SU-DHL-6 (cell line): ENCODE data around the gene CLCN6.

Source experiments
- H2AFZ ChIP-seq: fragments of 200-600 bp; sonication (generic); 2 replicates; pipeline ENCODE4 v1.6.1; 2014; ENCODE audit warnings: low read depth, mild to moderate bottlenecking, moderate library complexity, mixed read lengths, antibody characterized with exemption, low read length; ENCODE audit not compliant: severe bottlenecking
- H3F3A ChIP-seq: fragments of 200-600 bp; shearing (Covaris generic); 2 replicates; pipeline ENCODE4 v1.6.0; 2016; ENCODE audit warnings: antibody characterized with exemption, mild to moderate bottlenecking; ENCODE audit not compliant: insufficient read depth
- H3K27ac ChIP-seq: fragments of 200-600 bp; sonication (generic); 2 replicates; pipeline ENCODE4 v1.5.1; 2016; ENCODE audit warnings: low read depth, mild to moderate bottlenecking, low read length, moderate library complexity, mixed read lengths
- H3K27me3 ChIP-seq: fragments of 200-600 bp; sonication (generic), shearing (Covaris generic); 2 replicates; pipeline ENCODE4 v1.6.0; 2014; ENCODE audit warnings: mild to moderate bottlenecking, low read length
- H3K36me3 ChIP-seq: fragments of 200-600 bp; sonication (generic); 2 replicates; pipeline ENCODE4 v1.6.1; 2014; ENCODE audit warnings: mild to moderate bottlenecking, low read length, mixed read lengths
- H3K4me2 ChIP-seq: fragments of 300-600, 200-600 bp; shearing (Covaris generic), sonication (generic); 2 replicates; pipeline ENCODE4 v1.6.0; 2014; ENCODE audit warnings: low read length, low read depth, mild to moderate bottlenecking; ENCODE audit not compliant: poor library complexity, severe bottlenecking
- H3K4me3 ChIP-seq: fragments of 200-600 bp; sonication (generic); 2 replicates; pipeline ENCODE4 v1.5.1; 2014; ENCODE audit warnings: antibody characterized with exemption, low read length, mild to moderate bottlenecking, mixed read lengths; ENCODE audit not compliant: insufficient read depth, poor library complexity, severe bottlenecking
- H3K79me2 ChIP-seq: fragments of 200-600 bp; sonication (generic); 2 replicates; pipeline ENCODE4 v1.6.1; 2014; ENCODE audit warnings: mild to moderate bottlenecking, low read length, moderate library complexity; ENCODE audit not compliant: insufficient read depth
- H3K9ac ChIP-seq: fragments of 200-600 bp; sonication (generic); 2 replicates; pipeline ENCODE4 v1.7.0; 2014; ENCODE audit warnings: mild to moderate bottlenecking, low read length
- H3K9me2 ChIP-seq: fragments of 200-600 bp; sonication (generic); replicated peaks from 2 replicates; pipeline ENCODE4 v1.6.1; 2014; ENCODE audit warnings: low read length; ENCODE audit not compliant: insufficient read depth
- H3K9me3 ChIP-seq: fragments of 200-600 bp; sonication (generic); 2 replicates; pipeline ENCODE4 v1.6.1; 2014; ENCODE audit warnings: low read length, mixed read lengths; ENCODE audit not compliant: insufficient read depth
- H4K20me1 ChIP-seq: fragments of 200-600 bp; sonication (generic); 2 replicates; pipeline ENCODE4 v1.6.1; 2014; ENCODE audit warnings: low read depth, mild to moderate bottlenecking, antibody characterized with exemption, low read length, moderate library complexity, mixed read lengths
- EZH2phosphoT487 ChIP-seq: fragments of 200-600 bp; sonication (generic), shearing (Covaris generic); conservative IDR thresholded peaks from 2 replicates; pipeline ENCODE4 v1.6.1; 2018; ENCODE audit warnings: mild to moderate bottlenecking, antibody characterized with exemption, low read length, moderate library complexity, mixed read lengths
- TF ChIP-seq, protein P1 (sequence below): fragments of 200-600 bp; sonication (generic); IDR thresholded peaks from one replicate; pipeline ENCODE4 v1.5.1; 2017; ENCODE audit warnings: antibody characterized with exemption, mild to moderate bottlenecking, low read length, moderate library complexity; ENCODE audit not compliant: insufficient read depth, poor library complexity, severe bottlenecking

The CLCN6 gene

DNA sequence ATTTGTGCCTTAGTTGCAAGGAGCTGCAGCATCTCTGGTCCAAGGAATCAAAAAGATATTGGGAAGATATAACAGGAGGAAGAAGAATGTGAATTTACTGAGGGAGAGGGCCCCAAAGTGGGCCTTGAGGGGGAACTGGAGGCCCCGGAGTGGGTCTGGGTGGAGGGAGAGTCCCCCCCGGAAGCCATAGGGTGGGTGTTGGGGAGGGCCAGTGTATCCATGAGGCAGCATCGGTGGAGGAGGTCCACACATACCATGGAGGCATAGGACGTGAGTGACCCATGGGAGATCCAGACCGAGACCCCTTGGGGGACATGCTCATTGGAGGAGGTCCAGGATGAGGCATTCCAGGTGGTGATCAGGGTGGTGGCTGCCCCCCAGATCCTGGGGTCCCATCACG is 44.7 kb upstream of the CLCN6 start:
- Histone ChIP-seq H4K20me1 (no peaks in the 10 kb centered on the region), H3K4me2 (no peak overlapping the region), H3K4me3 (no peak overlapping the region), H3K9ac (no peak overlapping the region), H3F3A (no peaks in the 10 kb centered on the region), H2AFZ (no peak overlapping the region), H3K36me3 (no peaks in the 10 kb centered on the region), H3K79me2 (no peaks in the 10 kb centered on the region), H3K27ac (no peak overlapping the region), H3K27me3 (no peaks in the 10 kb centered on the region), H3K9me3 (no peaks in the 10 kb centered on the region), H3K9me2 (no peaks in the 10 kb centered on the region)
- no peak for TF ChIP-seq EZH2phosphoT487
- TF ChIP-seq, protein P1, sequence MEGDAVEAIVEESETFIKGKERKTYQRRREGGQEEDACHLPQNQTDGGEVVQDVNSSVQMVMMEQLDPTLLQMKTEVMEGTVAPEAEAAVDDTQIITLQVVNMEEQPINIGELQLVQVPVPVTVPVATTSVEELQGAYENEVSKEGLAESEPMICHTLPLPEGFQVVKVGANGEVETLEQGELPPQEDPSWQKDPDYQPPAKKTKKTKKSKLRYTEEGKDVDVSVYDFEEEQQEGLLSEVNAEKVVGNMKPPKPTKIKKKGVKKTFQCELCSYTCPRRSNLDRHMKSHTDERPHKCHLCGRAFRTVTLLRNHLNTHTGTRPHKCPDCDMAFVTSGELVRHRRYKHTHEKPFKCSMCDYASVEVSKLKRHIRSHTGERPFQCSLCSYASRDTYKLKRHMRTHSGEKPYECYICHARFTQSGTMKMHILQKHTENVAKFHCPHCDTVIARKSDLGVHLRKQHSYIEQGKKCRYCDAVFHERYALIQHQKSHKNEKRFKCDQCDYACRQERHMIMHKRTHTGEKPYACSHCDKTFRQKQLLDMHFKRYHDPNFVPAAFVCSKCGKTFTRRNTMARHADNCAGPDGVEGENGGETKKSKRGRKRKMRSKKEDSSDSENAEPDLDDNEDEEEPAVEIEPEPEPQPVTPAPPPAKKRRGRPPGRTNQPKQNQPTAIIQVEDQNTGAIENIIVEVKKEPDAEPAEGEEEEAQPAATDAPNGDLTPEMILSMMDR, result no peak

GRCh38 chr1:11761988-11762406 is 44.0 kb upstream of the CLCN6 start, which contains the start of gene C1orf167:
TSS of gene C1orf167 (plus strand) at chr1:11762193. CDS start at chr1:11764401, 2,208 bp downstream.
- no peak within 1 kb of the TSS for H2AFZ ChIP-seq
- no peak within 1 kb of the TSS for H3K4me3 ChIP-seq
- no peaks in the 10 kb centered on the region for H3F3A ChIP-seq
- H4K20me1 ChIP-seq, result no peaks in the 10 kb centered on the region
- no peaks in the 10 kb centered on the region for H3K9me2 ChIP-seq
- no peak within 1 kb of the TSS for H3K27ac ChIP-seq
- no peaks in the 10 kb centered on the region for H3K36me3 ChIP-seq
- no peaks in the 10 kb centered on the region for H3K79me2 ChIP-seq
- no peaks in the 10 kb centered on the region for H3K27me3 ChIP-seq
- no peak within 1 kb of the TSS for H3K9ac ChIP-seq
- TF ChIP-seq, protein P1, result no peak
- TF ChIP-seq EZH2phosphoT487, result no peak
- no peak within 1 kb of the TSS for H3K4me2 ChIP-seq
- no peaks in the 10 kb centered on the region for H3K9me3 ChIP-seq

DNA sequence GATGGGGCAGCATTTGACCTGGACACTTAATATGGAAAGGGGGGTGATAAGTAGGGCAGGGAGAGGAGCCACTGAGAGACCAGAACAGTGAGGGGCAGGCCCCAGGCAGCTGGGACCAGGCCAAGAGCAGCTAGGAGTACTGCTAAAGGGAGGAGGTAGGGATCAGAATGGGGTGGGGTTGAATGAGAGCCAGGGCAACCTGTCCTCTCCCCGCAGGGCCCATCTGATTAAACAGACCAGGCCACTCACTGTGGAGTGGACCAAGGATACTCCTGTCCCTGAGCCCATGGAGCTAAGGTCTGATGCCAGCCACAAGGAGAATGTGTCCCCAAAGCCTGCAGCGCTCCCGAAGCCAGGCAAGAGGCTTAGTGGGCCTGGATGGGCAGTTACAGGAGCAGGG is 41.9 kb upstream of the CLCN6 start:
- Histone ChIP-seq H3K27ac (no peak overlapping the region), H3K27me3 (no peaks in the 10 kb centered on the region), H3K9ac (no peak overlapping the region), H3K4me3 (no peak overlapping the region), H3K79me2 (no peaks in the 10 kb centered on the region), H4K20me1 (no peaks in the 10 kb centered on the region), H2AFZ (no peak overlapping the region), H3K36me3 (no peaks in the 10 kb centered on the region), H3K9me3 (no peaks in the 10 kb centered on the region), H3F3A (no peaks in the 10 kb centered on the region), H3K9me2 (no peaks in the 10 kb centered on the region), H3K4me2 (no peak overlapping the region)
- no peak for TF ChIP-seq EZH2phosphoT487
- TF ChIP-seq, protein P1, result no peak

DNA sequence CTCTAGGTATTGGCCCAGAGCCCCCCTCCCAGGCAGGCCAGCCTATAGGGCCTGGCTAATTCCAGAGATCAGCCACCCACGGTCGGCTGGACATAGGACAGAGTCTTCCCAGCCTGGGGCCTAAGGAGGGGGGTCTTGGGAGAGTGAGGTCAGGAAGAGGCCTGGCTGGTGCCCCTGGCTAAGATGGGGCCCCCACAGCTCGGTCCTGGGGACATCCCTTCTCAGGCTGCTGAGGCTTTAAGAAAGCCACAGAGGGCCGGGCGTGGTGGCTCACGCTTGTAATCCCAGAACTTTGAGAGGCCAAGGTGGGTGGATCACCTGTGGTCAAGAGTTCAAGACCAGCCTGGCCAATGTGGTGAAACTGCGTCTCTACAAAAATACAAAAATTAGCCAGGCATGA is 41.5 kb upstream of the CLCN6 start:
- TF ChIP-seq EZH2phosphoT487, result no peak
- TF ChIP-seq, protein P1, result no peak
- no peak overlapping the region for H3K4me3 ChIP-seq
- no peaks in the 10 kb centered on the region for H3K27me3 ChIP-seq
- H3F3A ChIP-seq, result no peaks in the 10 kb centered on the region
- no peaks in the 10 kb centered on the region for H4K20me1 ChIP-seq
- no peak overlapping the region for H3K27ac ChIP-seq
- H3K9me2 ChIP-seq, result no peaks in the 10 kb centered on the region
- H3K79me2 ChIP-seq, result no peaks in the 10 kb centered on the region
- H3K9ac ChIP-seq, result no peak overlapping the region
- no peaks in the 10 kb centered on the region for H3K9me3 ChIP-seq
- H3K36me3 ChIP-seq, result no peaks in the 10 kb centered on the region
- no peak overlapping the region for H3K4me2 ChIP-seq
- no peak overlapping the region for H2AFZ ChIP-seq
